ENCODE results near the gene GLRX2.

DNA sequence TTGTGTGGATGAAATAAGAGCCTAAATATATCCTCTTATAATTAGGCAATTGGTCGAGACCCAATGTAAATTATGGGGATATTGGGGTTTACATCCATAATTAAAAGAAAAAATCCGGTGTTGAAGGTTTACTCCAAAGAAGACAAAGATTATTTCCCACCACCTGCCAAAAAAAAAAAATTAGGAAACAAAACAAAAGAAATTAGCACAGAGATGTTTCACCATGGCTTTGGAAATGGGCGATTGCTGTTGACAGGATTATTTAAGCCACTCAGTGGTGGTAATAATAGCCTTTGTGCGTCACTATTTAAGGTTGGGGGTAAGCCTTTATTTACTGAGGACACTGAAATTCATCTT is 585 bp upstream of the GLRX2 start:
- no peak for TF ChIP-seq POLR2A (IDR thresholded peaks at IDR 0.05)
- TF ChIP-seq, protein P1, sequence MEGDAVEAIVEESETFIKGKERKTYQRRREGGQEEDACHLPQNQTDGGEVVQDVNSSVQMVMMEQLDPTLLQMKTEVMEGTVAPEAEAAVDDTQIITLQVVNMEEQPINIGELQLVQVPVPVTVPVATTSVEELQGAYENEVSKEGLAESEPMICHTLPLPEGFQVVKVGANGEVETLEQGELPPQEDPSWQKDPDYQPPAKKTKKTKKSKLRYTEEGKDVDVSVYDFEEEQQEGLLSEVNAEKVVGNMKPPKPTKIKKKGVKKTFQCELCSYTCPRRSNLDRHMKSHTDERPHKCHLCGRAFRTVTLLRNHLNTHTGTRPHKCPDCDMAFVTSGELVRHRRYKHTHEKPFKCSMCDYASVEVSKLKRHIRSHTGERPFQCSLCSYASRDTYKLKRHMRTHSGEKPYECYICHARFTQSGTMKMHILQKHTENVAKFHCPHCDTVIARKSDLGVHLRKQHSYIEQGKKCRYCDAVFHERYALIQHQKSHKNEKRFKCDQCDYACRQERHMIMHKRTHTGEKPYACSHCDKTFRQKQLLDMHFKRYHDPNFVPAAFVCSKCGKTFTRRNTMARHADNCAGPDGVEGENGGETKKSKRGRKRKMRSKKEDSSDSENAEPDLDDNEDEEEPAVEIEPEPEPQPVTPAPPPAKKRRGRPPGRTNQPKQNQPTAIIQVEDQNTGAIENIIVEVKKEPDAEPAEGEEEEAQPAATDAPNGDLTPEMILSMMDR (IDR thresholded peaks at IDR 0.05): no peak
